IPS-18c (cell line): ENCODE measurements around the gene GGT5.
"Not testable (repeated sequence)": the region's sequence is repeated elsewhere in the genome, so short reads cannot be mapped to it uniquely, and the experiment has no call there.

Experiments used
- H3K4me3 ChIP-seq: 2 replicates; pipeline ENCODE4 v1.7.0; 2013; ENCODE audit warnings: low read depth, mild to moderate bottlenecking, low read length, moderate library complexity; ENCODE audit not compliant: insufficient read depth
- H3K9me3 ChIP-seq: one replicate; pipeline ENCODE4 v1.6.1; 2013; ENCODE audit warnings: mild to moderate bottlenecking, low read length, moderate library complexity; ENCODE audit not compliant: control insufficient read depth, insufficient read depth

Gene GGT5

DNA sequence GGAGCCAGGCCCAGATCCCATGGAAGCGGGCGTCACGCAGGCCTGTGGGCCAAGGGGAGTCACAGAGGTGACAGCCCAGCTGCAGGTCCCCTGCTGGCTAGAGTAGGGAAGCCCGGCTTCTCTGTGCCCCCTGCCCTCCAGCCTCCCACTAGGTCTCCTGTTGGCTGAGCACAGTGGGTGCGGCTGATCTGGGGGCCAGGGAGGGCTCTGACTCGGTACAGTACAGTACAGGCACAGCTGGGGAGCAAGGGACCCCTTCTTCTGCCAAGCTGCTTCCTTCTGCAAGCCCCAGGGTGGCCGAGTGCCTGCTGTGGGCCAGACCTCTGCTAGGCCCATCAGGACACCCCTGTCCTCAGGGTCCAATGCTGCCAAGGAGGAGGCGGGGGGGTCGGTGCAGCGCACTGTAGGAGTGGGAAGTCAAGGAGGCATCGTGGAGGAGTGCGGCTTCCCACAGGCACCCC, 53.5 kb downstream of the GGT5 start:
- no peak overlapping the region for H3K4me3 ChIP-seq
- H3K9me3 ChIP-seq, result no peaks in the 10 kb centered on the region

GRCh38 chr22:24190596-24191208, 54.2 kb downstream of the GGT5 start:
- Histone ChIP-seq H3K9me3 (no peaks in the 10 kb centered on the region), H3K4me3 (no peak overlapping the region)

GRCh38 chr22:24190159-24190540, 54.7 kb downstream of the GGT5 start:
- Histone ChIP-seq H3K4me3 (no peak overlapping the region), H3K9me3 (no peaks in the 10 kb centered on the region)

- Histone ChIP-seq H3K4me3 (no peak overlapping the region), H3K9me3 (peaks cover 3% of the 10 kb centered on the region)
Measured at GRCh38 chr22:24189249-24190158, 55.4 kb downstream of the GGT5 start.

DNA sequence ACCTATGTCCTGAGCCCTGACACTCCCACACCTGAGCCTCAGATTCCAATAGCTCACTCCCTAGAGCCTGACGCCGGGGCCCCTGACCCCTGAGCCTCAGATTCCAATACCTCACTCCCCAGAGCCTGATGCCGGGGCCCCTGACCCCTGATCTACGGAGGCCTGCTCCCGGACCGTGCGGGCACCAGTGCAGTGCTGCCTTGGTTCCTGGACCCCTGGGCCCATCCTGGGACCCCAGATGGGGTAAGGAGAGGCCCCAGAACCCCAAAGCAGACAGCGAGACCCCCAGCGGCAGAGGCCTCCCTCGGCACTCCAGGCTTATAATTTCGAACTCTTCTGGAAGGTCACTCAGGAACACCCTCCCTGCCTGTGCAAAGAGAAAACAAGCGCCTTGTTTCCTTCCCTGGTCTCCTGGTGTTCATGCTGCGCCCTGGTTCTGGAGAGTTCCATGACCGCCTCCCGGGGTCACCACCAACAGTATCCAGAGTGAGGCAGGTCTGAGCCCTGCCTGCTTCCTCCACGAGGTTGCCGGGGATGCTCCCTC, 56.1 kb downstream of the GGT5 start:
- Histone ChIP-seq H3K9me3 (peaks cover 3% of the 10 kb centered on the region), H3K4me3 (no peak overlapping the region)

DNA sequence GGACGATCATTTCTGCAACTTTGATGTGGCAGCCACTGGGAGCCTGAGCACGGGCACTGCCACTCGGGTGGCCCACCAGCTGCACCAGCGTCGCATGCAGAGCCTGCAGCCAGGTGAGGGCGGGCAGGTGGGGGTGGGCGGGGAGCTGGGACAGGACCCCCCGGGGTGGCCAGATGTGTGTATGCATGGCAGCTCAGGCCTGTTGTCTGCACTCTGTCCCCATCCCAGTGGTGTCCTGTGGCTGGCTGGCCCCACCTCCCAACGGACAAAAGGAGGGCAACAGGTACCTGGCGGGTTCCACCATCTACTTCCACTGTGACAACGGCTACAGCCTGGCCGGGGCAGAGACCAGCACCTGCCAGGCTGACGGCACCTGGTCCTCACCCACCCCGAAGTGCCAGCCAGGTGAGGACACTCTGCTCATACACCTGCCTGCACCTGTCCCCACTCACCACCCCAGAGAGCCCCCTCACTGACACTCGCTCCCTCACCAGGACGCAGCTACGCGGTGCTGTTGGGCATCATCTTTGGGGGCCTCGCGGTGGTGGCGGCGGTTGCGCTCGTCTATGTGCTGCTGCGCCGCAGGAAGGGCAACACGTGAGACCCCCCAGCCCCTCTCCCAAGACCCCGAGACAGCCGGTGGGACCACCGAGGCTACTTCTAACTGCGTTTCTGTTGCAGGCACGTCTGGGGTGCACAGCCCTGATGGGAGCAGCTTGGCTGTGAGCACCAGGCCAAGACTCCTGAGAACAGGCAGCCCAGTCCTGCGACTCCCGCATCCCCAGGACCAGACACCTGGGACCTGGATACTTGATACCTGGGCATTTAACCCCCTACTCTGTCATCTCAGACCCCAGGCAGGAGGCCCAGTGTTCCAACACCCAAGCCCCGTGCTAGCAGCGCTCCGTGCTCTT, 56.9 kb downstream of the GGT5 start:
- Histone ChIP-seq H3K4me3 (no peak overlapping the region), H3K9me3 (peaks cover 3% of the 10 kb centered on the region)

DNA sequence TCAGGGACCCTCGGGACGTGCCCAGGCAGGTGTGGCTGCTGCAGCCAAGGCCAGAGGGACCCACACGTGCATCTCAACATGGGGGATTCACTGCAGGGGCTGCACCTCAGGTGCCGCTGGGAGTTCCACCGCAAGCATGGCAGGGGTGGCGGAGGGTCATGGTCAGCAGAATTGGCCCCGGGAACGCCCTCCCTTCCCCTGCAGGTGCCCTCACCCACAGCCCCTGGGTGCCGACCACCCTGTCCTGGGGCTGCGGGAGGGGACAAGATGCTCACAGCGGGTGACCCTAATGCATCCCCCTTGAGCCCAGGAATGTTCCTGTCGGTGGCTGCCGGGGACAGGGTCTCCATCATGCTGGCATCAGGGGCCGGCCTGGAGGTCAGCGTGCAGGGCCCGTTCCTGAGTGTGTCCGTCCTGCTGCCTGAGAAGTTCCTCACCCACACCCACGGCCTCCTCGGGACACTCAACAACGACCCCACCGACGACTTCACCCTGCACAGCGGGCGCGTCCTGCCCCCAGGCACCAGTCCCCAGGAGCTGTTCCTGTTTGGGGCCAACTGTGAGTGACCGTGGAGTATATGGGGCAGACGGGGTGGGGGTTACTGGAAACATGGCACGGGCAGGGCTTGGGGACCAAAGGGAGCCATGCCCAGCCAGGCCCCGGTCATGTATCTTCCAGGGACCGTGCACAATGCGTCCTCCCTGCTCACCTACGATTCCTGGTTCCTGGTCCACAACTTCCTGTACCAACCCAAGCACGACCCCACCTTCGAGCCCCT, 57.8 kb downstream of the GGT5 start:
- peaks cover 3% of the 10 kb centered on the region for H3K9me3 ChIP-seq
- H3K4me3 ChIP-seq, result no peak overlapping the region

- Histone ChIP-seq H3K4me3 (no peak overlapping the region), H3K9me3 (peaks cover 3% of the 10 kb centered on the region)
Measured at GRCh38 chr22:24186352-24186740, 58.5 kb downstream of the GGT5 start.

GRCh38 chr22:24185501-24186351, 59.2 kb downstream of the GGT5 start:
- no peak overlapping the region for H3K4me3 ChIP-seq
- H3K9me3 ChIP-seq, result peaks cover 3% of the 10 kb centered on the region

DNA sequence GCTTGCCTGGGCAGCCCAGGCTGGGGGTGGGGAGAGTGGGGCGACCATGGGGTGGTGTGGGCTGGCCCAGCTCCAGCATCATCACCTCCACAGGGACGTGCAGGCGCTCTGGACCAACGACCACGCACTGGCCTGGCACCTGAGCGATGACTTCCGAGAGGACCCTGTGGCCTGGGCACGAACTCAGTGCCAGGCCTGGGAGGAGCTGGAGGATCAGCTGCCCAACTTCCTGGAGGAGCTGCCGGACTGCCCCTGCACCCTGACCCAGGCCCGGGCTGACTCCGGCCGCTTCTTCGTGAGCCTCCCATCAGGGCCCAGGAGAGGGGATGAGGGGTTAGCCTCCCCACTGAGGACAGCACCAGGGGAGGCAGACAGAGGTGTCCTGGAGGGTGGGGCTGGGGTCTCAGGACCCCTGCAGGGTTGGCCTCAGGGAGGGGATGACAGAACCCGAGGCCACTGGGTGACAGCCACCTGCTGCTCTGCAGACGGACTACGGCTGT, 59.8 kb downstream of the GGT5 start:
- peaks cover 3% of the 10 kb centered on the region for H3K9me3 ChIP-seq
- no peak overlapping the region for H3K4me3 ChIP-seq

- Histone ChIP-seq H3K9me3 (peaks cover 3% of the 10 kb centered on the region), H3K4me3 (no peak overlapping the region)
Measured at GRCh38 chr22:24184057-24184798, 60.7 kb downstream of the GGT5 start.

DNA sequence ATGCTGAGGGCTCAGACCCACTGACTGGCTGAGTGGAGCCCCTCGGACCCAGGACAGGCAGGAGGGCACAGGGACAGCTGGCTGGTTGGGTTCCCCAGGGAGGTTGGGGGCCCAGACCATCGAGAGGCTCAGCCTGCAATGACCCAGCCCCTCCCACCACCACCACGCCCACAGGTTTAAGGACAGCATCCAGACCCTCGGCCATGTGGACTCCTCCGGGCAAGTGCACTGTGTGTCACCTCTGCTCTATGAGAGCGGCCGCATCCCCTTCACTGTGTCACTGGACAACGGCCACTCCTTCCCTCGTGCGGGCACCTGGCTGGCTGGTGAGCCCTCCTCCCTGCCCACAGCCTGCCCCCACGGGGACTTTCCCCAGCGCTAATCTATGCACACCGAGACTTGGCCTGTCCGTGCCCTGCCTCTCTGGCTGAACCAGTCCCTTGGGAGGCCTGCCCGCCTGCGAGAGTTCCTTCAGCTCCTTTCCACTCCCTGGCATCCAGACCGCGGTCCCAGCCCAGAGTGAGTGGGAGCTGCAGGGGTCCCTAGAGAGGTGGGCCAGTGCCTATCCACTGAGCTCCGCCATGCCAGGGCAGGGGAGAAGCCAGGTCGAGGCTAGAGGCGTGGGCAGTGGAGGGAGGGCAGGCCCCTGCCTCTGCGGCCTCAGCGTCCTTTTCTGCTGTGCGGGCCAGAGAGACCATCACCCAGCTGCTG, 61.4 kb downstream of the GGT5 start:
- H3K4me3 ChIP-seq, result no peak overlapping the region
- peaks cover 3% of the 10 kb centered on the region for H3K9me3 ChIP-seq

DNA sequence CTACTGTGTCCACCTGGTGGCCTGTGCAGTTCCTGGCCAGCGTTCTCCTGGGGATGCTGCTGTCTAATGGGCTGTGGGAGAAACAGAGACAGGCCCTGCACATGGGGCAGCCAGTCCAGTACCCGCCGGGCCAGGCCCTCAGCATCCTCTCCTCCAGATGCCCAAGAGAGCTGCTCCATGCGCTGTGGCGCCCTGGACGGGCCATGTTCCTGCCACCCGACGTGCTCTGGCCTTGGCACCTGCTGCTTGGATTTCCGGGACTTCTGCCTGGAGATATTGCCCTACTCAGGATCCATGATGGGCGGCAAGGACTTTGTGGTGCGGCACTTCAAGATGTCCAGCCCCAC, 62.0 kb downstream of the GGT5 start:
- H3K4me3 ChIP-seq, result not testable (repeated sequence)

DNA sequence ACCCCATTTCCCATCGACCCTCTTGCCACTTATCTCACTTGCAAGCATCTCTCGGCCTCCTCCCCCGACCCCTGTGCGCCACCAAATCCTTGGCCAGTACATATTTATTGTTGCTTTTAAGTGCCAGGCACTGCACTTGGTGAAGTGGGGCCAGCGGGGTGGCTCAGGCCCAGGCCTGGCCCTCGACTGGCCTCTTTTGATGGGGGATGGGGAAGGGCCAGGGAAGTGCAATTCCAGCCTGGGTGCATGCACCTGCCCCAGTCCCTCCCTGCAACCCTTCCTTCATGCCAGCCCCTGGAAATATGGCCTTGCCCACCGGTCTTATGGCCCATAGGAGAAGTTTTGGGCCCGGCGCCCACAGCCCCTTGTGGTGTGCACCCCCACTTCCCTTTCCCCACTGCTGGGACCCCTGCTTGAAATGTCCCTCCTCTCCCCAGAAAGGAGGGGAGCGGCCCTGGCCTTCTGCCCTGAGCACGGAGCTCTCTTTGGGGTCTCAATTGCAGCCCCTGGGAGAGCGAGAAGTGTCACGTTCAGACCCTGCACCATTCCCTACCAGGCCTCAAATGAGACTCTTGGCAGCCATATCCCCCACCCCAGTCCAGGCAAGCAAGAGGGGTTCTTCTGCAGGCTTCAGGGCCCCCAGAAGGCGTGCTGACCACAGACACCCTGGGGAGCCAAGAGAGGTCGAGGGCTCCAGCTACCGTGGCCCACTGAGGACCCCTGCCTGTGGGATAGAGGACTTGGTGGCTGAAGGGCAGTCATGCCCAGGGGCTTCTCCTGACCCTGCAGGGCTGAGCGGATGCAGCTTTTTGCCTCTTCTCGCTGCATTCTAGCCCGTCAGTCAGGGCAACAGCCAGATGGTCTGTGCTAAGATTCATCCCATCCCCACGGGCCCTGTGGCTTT, 62.6 kb downstream of the GGT5 start:
- H3K9me3 ChIP-seq, result peaks cover 3% of the 10 kb centered on the region
- no peak overlapping the region for H3K4me3 ChIP-seq

More for the DNA sequence above, 62.0 kb downstream of the GGT5 start:
- H3K9me3 ChIP-seq, result not testable (repeated sequence)
